ENCODE results near the gene RCAN3.

The RCAN3 gene

DNA sequence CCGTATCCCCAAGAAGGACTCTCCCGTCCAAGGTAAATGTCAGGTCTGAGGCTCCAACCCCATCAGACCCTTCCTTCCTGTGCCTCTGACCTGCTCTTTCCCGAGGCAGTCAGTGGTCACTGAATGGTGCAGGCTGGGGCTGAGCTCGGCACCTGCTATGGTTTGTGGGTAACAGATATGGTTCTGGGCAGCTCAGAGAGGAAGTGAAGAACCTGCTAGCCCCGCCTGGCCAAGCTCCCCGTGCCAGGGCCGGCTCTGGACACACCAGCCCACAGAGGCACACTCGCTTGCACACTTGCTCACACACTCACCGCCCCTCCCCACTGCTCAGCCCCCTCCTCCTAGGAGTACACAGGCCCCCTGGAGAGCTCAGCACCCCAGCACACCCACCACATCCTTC, 69.7 kb downstream of the RCAN3 start:
- no peak overlapping the region for H3K4me3 ChIP-seq (ENCODE audit: low read depth, low read length)

DNA sequence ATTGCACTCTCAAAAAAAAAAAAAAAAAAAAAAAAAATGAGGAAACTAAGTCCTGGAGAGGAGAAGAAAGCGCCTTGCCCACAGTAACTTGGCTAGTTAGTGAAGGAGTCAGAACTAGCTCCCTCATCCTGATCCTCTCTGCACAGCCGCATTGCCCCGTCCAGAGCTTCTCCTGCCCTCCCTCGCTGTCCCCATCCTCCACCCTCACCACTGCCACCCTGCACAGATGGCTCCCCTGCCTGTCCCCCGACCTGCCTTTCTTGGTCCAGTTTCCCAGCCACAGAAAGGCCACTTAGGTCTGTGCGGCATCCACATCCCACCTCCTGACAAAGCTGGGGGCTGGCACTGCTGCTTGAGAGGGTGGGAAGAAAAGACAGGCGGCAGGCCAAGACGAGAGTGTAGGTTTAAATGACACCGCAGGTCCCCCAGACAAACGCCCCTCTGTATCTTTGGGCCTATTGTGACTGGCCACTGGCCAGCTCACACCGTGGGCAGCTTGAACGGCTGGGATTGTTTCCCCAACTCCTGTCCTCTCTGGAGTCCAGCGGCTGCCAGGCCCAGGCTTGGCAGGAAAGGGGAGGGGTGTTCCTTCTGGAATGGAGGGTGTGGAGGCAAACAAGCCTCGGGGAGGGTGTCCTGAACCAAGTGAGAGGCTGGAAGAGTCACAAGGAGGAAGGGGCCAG, 73.4 kb downstream of the RCAN3 start:
- no peak overlapping the region for H3K4me3 ChIP-seq (ENCODE audit: low read depth, low read length)

DNA sequence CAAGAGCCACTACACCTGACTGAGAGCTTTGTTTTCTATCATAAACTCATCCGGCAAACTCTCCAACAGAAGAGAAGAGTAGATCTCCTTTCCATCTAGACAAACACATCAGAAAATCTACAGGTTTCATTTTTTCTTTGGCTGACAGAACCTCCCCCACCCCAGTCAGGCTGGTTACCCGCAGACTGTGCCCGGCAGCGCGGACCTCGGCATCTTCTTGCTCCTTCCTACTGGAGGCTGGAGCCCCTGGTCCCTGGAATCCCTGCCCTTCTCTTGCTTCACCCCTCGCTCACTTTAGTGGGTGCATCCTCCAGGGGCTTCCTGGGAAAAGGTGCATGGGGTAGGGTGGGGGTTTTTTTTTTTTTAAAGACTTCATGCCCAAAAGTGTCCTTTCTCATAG, 76.2 kb downstream of the RCAN3 start:
- H3K4me3 ChIP-seq (ENCODE audit: low read depth, low read length), result no peak overlapping the region

DNA sequence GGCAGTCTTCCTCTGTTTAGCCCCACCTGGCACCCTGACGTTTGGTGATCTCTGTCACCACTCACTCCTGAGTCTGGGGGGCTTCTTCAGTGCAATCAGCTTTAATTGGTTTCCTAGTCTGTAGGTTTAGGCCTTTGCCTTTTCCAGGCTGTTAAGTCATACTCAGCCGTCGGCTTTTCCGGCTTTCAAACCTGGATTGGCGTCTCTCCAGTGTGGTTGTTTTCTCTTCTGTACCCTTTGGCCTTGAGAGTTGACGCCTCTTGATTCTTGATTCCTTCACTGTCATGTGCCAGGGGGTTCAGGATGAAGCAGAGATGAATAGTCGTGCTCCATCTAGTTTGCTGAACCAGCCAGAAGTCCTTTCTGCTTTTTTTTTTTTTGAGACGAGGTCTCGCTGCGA, 78.1 kb downstream of the RCAN3 start:
- no peak overlapping the region for H3K4me3 ChIP-seq (ENCODE audit: low read depth, low read length)

DNA sequence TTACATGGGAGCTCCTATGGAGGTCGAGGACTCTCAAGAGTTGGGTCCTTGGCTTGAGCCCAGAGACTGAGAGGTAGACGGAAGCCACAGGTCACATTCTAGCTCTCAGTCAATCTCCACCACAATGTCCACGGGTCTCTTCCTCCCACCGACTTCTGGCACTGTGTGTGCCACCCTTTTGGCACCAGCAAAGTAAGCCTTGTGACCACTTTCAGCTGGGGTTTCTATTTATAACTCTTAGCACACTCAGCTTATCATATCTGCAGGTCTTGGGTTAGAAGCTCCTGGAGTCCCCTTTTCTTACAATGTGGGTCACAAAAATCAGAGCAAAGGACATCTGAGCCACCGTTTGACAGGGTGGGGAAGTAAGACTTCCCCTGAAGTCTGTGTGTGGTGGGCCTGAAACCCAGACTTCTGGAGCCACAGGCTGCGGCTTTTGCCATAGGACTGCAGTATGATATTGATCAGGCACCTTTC, 81.6 kb downstream of the RCAN3 start:
- H3K4me3 ChIP-seq (ENCODE audit: low read depth, low read length), result no peak overlapping the region

GRCh38 chr1:24586119-24586518, 83.5 kb downstream of the RCAN3 start:
- no peak overlapping the region for H3K4me3 ChIP-seq (ENCODE audit: low read depth, low read length)

- no peak overlapping the region for H3K4me3 ChIP-seq (ENCODE audit: low read depth, low read length)
These were observed 84.6 kb downstream of the RCAN3 start for GRCh38 chr1:24586970-24587820.

DNA sequence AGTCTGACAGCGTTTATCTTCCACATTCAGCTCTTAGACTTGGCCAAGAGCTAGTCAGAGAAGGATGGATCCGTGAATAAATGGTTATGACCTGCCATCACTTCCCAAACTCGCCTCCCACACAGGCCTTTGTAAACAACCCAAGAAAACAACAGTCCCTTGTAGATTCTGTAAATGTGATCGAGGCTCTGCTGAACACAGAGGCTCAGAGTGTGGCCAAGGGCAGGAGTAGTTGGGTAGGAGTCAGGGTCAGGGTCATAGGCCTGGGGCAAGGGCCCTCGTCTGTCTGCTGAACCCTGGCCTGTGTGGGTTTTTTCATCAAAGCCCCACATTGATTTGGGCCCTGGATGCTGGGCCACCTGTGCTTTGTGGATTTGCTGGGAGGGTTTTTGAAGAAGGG, 85.9 kb downstream of the RCAN3 start:
- no peak overlapping the region for H3K4me3 ChIP-seq (ENCODE audit: low read depth, low read length)

GRCh38 chr1:24589200-24589599, 86.6 kb downstream of the RCAN3 start:
- no peak overlapping the region for H3K4me3 ChIP-seq (ENCODE audit: low read depth, low read length)

Data from iPS-11a (cell line).